Adipose tissue (tissue), 3 donors: ENCODE data around the gene MEAK7. TPM values are rescaled to one million over a fixed set of nuclear protein-coding genes. Genes with fewer than 3 reads are reported as not detected.
"Not testable (repeated sequence)": the region's sequence is repeated elsewhere in the genome, so short reads cannot be mapped to it uniquely, and the experiment has no call there.

Experiments
- H3K27ac ChIP-seq: one replicate; pipeline ENCODE4 v1.5.1; 2013; ENCODE audit warnings: low read depth, low read length
- WGBS, 3 donors: extraction: QIAGEN DNeasy Blood & Tissue Kit; methylation state at CpG; one replicate each; pipeline ENCODE4 v1.1.7; 2013; 5-methylcytosine and 5-hydroxymethylcytosine counted together
- polyA plus RNA-seq, 3 donors: library from polyadenylated mRNA; stranded (reverse); fragments of 200-250 nt; gene quantifications; one replicate each; pipeline ENCODE4 v1.2.3, GENCODE V29; 2013
- donor health status: healthy with polysubstance abuse.
- donor health status: Bipolar disorder and iron deficiency.
- donor health status: healthy.

MEAK7 gene
- polyA plus RNA-seq, 3 donors: 2.5 to 4.2 (median 3.9) TPM

- WGBS, 3 donors: 84 to 93% (median 91%) methylated on average over 9 of the region's 9 CpGs
- H3K27ac ChIP-seq: no peak overlapping the region
Observed at GRCh38 chr16:84535851-84536250, 31.4 kb upstream of the MEAK7 start.

- 54 to 79% (median 77%) methylated on average over 6 of the region's 6 CpGs for WGBS, 3 donors
- no peak overlapping the region for H3K27ac ChIP-seq
Observed at GRCh38 chr16:84535408-84535807, 30.9 kb upstream of the MEAK7 start.

DNA sequence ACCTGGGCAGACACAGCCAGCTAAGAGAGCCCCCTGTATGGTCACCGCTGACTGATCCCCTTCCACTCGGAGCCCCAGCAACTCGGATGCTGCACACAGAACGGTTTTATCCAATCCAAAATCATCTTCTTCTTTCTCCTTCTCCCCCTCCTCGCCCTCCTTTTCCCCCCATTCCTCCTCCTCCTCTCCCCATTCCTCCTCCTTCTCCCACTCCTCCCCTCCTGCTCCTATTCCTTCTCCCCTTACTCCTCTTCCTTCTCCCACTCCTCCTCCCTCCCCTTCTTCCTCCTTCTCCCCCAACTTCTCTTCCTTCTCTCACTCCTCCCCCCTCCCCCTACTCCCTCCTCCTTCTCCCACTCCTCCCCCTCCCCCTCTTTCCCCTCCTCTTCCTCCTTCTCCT lies 30.4 kb upstream of the MEAK7 start:
- whole genome bisulfite sequencing, 3 donors: 92 to 98% (median 97%) methylated on average over 5 of the region's 5 CpGs
- H3K27ac ChIP-seq: no peak overlapping the region

DNA sequence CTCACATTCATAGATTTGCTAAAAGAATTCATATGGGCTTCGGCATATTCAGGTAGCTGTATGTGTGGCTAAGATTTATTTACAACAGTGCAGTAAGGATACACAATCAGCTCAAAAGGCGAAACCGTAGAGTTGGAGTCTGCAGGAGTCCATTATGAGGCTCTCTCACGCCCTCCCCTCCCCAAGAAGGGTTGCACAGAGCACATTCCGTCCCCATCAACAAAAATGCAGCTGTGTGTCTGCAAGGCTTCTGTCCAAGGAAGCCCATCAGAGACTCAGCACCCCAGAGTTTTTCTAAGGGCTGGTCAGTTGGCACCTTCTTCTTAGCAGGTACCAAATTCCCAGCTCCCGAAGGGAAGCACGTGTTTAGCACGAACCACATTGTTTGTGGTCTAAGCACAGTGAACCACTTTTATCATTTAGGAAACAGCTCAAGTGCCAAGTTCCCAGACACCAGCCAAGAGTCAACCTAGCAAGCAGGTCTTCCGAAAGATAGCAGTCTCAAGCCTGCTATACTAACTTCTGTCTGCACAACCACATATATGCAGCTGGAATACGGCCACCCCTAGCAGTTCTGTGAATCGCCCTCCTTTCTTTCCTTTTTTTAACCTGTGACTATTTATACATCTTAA lies 28.5 kb upstream of the MEAK7 start:
- H3K27ac ChIP-seq: no peak overlapping the region
- 63 to 70% (median 68%) methylated on average over 11 of the region's 11 CpGs for WGBS, 3 donors

DNA sequence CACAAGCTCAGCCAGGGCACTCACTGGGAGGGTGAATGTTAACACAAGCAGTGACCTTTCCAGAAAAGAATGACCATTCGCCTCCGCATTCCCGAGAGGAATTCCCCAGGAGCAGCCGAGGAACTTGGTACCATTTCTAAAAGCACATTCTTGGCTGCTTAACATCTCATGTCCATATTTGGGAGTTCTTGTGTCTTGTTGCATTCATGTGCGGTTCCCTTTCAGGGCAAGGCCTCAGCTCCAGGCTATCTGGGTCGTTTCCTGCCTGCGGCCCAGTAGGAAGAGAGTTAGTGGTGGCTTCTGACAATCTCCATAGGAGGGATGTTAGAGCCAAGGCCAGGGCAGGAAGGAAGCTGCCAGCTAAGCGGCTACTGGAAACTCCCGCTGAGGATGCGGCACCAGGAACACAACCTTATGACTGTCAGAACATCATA lies 27.8 kb upstream of the MEAK7 start:
- no peak overlapping the region for H3K27ac ChIP-seq
- 21 to 46% (median 21%) methylated on average over 10 of the region's 10 CpGs for WGBS, 3 donors

GRCh38 chr16:84531671-84532111 lies 27.2 kb upstream of the MEAK7 start:
- no peak overlapping the region for H3K27ac ChIP-seq
- 61 to 64% (median 63%) methylated on average over 9 of the region's 9 CpGs for WGBS, 3 donors

- 94 to 96% (median 95%) methylated on average over 5 of the region's 5 CpGs for WGBS, 3 donors
- H3K27ac ChIP-seq: no peak overlapping the region
Observed at GRCh38 chr16:84530590-84530989, 26.1 kb upstream of the MEAK7 start.

DNA sequence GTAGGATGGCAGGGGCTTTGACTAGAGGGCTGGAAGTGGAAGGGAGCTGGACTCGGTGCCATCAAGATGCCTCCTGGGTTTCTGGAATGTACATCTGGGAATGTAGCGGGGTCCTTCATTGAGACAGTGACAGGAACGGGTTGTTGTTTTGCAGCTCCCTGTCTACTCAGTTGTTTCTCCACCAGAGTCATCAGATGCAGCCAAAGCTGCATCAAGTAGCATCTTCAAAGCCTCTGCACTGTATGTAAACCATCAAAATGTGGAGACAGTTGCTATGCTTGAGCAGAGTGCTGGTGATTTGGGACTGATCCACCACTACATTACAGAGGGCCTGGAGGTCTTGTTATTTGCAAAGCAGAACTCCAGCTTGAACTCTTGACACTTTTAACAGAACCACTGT lies 25.1 kb upstream of the MEAK7 start:
- 97 to 98% (median 98%) methylated on average over 3 of the region's 3 CpGs for WGBS, 3 donors
- no peak overlapping the region for H3K27ac ChIP-seq

- no peak overlapping the region for H3K27ac ChIP-seq
- 84 to 93% (median 85%) methylated on average over 6 of the region's 6 CpGs for WGBS, 3 donors
Observed at GRCh38 chr16:84528322-84528721, 23.9 kb upstream of the MEAK7 start.

DNA sequence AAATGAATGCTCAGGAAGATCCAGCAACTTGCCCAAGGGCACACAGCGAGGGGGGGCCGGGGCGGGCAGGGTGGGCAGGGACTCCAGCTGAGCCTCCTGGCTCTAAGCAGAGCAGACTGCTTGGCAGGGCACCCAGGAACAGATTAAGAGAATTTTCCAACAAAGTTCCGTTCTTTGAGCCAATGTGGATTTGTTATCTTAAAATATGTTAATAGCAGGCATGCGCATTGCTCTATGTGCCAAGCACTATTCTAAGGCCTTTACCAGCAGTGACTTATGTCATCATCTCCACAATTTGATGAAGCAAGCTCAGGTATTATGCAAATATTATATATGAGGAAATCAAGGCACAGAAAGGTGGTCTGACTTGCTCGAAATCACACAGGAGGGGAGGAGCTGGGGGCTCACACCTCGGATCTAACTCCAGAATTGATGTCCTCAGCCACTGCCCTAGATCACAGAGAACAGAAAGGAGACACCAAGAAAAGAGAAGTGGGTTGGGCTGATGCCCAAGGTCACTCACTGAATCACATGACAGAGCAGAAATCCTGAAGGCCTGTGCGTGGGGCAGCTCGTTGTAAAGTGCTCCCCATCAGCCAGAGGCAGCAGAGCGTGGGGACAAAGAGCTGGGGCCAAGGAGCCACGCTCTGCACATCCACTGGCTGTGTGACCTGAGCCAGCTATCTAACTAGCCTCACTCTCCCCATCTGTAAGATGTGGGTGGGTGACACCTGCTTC lies 23.2 kb upstream of the MEAK7 start:
- WGBS, 3 donors: 45 to 66% (median 62%) methylated on average over 11 of the region's 11 CpGs
- no peak overlapping the region for H3K27ac ChIP-seq

DNA sequence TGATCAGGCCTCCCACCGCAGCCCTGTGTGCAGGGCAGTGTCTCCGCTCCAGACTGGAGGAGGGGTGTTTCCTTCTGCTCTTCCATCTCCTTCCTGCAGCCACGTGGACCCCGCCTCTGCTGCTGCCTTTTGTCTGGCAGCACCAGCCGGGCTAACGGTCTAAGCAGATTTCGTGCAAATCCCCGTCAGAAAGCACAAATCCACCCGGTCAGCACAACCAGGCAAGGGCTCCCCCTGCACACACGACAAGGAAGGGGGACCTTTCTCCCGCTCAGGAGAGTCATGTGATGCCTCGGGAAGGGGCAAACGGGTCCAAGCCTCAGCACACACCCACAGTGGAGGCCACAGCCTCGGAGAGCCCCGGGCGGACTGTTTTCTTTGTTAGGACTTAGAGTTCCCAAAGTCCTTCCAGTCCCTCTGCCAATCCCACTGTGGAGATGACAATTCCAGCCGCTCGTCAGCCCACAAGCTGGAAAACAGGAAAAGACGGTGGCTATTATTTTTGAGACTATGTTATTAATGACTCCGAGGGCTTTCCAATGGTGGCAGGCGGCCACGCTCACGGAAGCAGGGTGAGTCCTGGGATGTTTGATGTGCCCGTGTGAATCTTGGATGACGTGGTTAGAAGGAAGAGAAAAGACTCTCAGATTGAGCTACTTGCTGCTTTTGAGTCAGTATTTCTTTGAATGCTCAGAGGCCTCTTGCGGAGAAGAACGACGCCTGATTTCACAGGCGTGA lies 22.5 kb upstream of the MEAK7 start:
- no peak overlapping the region for H3K27ac ChIP-seq
- 29 to 38% (median 35%) methylated on average over 29 of the region's 29 CpGs for WGBS, 3 donors

DNA sequence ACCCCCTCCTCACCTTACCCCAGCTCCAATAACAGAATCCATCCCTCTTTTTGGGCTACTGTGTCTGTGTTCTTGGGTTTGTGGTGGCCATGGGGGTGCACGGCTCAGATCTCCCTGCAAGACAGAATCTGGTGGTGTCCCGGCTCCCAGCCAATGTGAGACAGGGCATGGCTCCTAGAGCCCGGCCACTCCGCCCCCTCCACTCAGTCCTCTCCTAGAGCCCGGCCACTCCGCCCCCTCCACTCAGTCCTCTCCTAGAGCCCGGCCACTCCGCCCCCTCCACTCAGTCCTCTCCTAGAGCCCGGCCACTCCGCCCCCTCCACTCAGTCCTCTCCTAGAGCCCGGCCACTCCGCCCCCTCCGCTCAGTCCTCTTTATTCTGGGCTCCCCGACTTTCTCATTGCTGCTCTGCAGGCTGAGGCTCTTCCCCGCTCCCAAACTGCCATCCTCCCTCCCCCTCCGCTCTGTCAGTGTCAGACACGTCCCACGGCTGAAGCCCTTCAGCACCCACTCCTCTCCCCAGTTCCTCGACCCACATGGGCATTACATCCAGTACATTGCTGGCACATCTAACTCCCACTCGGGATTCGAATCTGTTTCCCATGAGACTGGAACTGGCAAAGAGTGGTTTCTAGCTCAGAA lies 20.6 kb upstream of the MEAK7 start:
- WGBS, 3 donors: 79 to 92% (median 91%) methylated on average over 15 to 17 of the region's 21 CpGs
- not testable (repeated sequence) for H3K27ac ChIP-seq

- 78 to 95% (median 85%) methylated on average over 14 of the region's 14 CpGs for WGBS, 3 donors
- H3K27ac ChIP-seq: no peak overlapping the region
Observed at GRCh38 chr16:84524346-84524920, 20.0 kb upstream of the MEAK7 start.

DNA sequence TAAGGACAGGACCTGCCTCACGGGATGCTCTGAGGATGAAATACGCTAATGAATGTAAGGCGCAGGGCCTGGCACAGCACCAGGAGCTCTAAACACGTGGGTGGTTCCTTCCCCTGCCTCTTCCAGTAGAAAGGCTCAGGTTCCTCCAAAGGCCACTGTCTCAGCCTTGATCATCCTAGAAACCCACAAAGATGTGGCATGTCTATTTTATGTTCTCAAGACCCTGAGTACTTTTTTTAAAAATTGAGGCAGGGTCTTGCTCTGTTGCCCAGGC lies 17.0 kb upstream of the MEAK7 start:
- no peak overlapping the region for H3K27ac ChIP-seq
- 46 to 76% (median 69%) methylated on average over 4 of the region's 4 CpGs for WGBS, 3 donors

GRCh38 chr16:84520725-84521496 lies 16.5 kb upstream of the MEAK7 start:
- 43 to 74% (median 71%) methylated on average over 17 of the region's 17 CpGs for WGBS, 3 donors
- no peak overlapping the region for H3K27ac ChIP-seq

DNA sequence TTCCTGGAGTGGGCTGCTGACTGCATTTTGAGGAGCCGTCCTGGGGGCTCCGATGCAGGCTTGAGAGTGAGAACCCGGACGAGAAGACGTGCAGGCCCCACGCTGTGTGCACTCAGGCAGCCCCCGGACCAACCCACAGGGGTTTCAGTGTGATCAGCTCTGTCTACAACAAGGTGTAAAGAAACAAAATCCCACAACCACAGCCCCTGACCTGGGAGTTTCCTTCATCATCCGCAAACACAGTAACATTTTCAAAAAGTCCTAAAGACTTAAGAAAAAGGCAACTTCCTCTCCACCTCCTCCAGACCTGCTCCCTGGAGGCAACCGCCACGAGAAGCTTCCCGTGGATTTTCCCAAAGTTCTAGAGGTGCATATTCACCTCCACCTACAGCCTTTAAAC lies 15.4 kb upstream of the MEAK7 start:
- WGBS, 3 donors: 70 to 79% (median 77%) methylated on average over 11 of the region's 11 CpGs
- H3K27ac ChIP-seq: no peak overlapping the region

DNA sequence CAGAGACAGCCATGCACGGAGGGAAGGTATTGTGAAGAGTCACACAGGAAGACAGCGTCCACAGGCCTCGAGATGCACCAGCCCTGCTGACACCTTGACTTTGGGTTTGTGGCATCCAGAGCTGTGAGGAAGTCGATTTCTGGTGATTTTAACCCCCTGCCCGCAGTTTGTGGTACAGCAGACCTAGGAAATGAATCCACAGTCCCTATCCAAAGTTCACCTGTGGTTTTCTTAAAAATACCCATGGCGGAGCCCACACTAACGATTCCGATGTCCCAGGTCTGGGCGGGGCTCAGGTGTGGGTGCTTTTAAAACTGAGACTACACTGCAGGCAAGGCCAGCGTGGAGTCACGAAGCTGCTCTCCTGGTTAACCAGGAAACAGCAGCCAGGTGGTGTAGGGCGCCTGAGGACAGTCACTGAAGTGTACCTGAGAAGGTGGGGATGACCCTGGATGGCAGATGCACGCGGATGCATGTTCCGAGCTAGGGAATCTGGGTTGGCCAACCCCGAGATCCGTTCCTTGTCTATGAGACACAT lies 14.4 kb upstream of the MEAK7 start:
- 75 to 87% (median 85%) methylated on average over 17 of the region's 17 CpGs for WGBS, 3 donors
- H3K27ac ChIP-seq: no peak overlapping the region

GRCh38 chr16:84518220-84518619 lies 13.8 kb upstream of the MEAK7 start:
- not testable (repeated sequence) for H3K27ac ChIP-seq
- 86 to 92% (median 92%) methylated on average over 3 of the region's 3 CpGs for WGBS, 3 donors
